HG03432 (cell line): ENCODE measurements around the gene SRCIN1.

Experiments
- ATAC-seq: cut with Tn5 transposase; IDR thresholded peaks from one replicate; pipeline ENCODE4 v1.9.1; 2021; ENCODE audit warnings: mild to moderate bottlenecking, moderate library complexity; ENCODE audit not compliant: unreplicated experiment

Gene SRCIN1

DNA sequence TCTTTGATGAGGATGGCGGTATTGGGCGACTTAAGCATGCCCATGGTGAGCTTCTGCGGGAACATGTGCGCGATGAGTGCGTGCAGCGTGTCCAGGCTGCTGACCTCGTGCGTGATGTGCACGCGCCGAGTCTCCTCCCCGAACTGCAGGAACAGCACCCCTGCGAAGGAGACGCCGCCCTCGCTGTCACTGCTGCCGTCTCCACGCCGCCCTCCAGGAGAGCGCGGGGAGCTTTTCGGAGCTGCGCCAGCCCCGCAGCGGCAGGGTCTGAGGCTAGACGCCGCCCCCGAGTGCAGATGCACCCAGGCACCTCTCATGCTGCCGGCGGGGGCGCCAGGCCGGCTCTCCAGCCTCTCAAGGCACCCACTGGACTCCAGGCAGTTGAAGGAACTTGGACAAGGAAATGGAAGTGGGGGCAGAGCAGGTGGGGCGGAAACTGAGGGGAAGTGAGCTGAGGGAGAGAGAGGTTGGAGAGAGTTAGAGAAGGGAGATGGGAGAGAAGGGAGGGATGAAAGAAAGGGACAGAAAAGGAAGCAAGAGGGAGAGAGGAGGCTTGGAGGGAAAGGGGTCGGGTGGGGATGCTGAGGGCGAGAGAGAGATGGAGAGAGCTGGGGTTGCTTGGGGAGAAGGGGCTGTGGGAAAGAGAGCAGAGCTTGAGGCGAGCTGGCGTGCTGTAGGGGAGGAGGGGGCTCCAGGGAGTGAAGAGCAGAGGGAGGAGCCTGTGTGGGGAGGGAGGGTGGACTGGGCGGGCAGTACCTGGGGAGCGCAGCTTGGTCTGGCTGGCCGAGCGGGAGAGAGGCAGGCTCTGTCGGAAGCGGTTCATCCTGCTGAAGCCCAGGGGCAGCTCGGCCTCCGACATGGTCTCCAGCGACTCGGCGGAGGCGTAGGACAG is 42.1 kb downstream of the SRCIN1 start:
- ATAC-seq: no peak

DNA sequence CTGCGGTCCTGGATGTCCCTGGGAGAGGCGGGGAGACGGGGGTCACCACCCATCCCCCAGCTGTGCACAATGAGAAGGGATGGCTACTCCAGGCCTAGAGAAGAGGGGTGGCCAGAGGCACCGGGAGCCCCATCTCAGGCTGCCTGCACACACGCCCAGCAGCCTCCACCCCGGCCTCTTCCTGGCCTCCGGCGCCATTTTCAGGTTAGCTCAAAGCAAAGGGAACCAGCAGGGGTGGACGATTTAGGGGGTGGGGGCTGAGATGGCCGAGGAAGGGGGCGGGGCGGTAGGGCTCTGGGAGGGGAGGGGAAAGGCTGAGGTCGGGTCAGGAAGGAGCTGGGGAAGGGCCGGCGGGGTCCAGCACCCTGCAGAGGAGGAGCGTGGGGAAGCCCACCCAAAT is 42.8 kb downstream of the SRCIN1 start:
- ATAC-seq: no peak

DNA sequence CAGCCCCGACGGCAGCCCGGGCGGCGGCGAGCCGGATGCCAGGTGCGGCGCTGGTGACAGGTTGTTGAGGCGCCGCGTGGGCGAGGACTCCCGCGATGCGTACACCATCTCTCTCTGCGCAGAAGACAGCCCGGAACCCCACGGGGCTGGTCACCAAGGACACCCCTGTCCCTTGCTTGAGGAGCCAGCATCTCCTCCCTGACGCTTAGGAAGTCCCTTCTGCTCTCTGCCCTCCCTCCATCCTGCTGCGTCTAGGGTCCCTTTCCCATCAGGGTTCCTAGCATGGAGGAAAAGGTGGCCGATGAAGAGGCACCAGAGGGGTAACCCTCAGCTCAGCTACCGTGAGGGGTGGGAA is 43.6 kb downstream of the SRCIN1 start:
- no peak for ATAC-seq

DNA sequence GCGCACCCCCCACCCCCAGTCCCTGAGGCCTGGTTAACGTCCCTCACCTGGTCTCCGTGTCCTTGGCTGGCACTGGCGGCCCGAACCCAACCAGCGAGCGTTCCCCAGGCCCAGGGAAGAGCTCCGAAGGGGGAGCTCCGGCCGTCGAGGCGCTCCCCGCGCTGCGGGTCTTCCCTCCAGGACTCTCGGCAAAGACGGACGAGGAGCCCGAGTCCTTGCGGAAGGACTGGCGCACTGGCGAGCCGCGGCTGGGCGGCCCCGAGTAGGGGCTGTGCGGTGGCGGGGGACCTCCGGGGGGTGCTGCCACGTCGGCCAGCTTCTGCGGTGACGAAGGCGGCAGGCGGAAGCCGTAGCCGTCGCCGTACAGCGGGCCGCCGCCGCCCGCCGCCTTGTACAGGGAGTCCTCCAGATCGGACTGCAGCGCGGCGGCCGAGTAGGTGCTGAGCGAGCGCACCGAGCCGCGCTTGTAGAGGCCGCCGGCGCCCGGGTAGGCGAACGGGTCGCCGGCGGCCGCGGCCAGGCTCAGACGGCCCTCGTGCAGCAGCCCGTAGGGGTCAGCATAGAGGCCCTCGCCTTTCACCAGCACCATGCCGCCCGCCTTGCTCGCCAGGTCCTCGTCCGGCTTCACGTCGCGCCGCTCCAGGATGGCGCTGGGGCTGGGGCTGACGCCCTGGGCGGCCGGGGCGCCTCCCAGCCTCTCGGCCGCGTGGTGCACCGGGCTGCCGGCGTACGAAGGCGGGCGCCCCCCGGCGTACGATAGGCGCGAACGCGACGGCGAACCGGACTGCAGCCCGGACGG is 44.1 kb downstream of the SRCIN1 start:
- ATAC-seq: no peak

- no peak for ATAC-seq
Measured at GRCh38 chr17:38560503-38561318, 45.0 kb downstream of the SRCIN1 start.

DNA sequence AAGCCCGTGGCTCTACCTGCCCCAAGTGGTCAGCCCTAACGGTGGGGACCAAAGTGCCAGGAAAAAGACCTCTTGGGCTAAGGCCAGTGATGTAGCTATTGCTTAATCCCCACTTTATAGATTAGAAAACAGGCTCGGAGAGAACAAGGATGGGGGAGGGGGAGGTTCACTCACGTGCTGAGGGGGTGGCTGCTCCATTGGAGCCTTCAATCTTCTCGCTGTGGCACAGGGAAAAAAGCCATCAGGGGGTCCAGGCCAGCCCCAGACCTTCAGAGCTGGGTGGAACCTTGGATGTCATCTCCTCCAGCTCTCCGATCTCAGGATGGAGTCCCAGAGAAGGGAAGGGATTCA is 45.9 kb downstream of the SRCIN1 start:
- no peak for ATAC-seq

- peak; percentile 70 for ATAC-seq
Measured at GRCh38 chr17:38559051-38559879, 46.5 kb downstream of the SRCIN1 start.

GRCh38 chr17:38558728-38559050 is 47.1 kb downstream of the SRCIN1 start:
- ATAC-seq: peak; percentile 10

DNA sequence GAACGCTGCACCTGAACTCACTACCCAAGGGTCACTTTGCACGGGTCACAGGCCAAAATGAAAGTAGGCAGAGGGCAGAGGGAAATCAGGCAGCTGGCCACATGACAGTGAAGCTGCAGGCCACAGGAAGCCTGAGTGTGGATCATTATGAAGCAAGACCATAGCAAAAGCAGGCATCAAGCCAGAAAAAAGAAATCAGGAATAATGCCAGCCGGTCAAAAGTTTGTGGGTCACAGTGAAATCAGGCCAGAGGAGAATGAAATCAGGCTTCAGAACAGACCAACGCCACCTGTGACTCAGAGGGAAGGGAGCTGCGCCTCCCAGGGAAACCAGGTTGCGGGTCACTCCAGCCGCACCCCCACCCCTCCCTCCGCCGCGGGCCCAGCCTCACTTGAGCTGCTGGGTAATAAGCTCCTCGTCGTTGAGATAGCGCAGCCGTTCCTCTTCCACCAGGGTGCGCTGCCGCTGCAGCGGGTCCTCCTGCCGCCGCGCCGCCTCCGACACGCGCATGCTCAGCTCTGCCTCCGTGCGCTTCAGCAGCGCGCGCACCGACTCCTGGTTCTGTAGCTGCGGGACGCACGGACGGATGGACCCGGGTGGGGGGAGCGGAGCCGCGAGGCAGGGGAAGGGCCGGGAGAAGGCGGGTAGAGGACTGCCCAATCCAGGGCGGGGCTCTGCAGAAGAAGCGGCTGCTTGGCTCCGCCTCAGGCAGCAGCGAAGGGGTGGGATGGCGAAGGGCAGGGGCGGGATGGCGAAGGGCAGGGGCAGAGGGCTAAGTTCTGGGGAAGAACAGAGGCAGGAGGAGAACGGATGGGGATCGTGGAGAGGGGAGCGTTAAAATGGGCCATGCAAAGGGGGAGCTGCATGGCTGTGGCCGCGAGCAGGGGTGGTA is 47.7 kb downstream of the SRCIN1 start:
- ATAC-seq: peak; percentile 70

DNA sequence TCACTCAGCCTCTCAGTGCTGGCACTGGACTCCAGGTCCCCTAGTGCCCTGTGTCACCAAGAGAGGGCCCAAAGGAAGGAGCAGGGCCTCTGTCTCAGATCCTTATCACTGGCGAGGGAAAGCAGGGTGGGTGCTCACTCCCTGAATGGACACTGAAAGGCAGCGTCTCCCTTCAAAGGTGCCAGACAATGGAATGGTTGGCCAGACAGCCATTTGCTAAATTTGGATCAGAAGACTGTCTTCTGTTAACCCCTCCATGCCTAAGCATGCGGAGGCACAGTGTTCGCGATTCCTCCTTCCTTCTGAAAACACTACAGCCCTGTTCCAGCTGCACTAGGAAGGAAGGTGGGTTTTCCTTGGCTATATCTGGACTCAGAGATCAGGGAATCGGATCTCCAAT is 48.4 kb downstream of the SRCIN1 start:
- ATAC-seq: no peak

- no peak for ATAC-seq
Measured at GRCh38 chr17:38556239-38556638, 49.5 kb downstream of the SRCIN1 start.

- no peak for ATAC-seq
Measured at GRCh38 chr17:38554430-38555350, 51.1 kb downstream of the SRCIN1 start.

- no peak for ATAC-seq
Measured at GRCh38 chr17:38552343-38552742, 53.4 kb downstream of the SRCIN1 start.

DNA sequence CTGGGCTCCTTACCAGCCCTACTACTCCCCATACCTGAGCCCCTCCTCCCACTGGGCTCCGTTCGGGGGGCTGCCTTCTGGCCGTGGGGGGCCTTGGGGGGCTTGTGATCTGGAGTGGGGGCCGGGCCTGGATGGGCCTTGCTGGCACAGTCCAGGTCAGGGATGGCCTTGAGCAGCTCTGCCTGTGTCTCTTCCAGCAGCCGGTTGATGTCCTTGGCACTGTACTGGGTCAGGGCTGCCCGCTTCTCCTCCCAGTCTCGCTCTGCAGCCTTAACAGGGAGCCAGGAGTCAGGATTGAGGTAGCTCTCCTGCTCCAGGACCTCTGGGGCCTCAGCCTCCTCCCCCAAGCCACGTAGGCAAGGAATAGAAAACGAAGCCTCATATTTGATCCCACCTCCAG is 54.6 kb downstream of the SRCIN1 start:
- no peak for ATAC-seq

DNA sequence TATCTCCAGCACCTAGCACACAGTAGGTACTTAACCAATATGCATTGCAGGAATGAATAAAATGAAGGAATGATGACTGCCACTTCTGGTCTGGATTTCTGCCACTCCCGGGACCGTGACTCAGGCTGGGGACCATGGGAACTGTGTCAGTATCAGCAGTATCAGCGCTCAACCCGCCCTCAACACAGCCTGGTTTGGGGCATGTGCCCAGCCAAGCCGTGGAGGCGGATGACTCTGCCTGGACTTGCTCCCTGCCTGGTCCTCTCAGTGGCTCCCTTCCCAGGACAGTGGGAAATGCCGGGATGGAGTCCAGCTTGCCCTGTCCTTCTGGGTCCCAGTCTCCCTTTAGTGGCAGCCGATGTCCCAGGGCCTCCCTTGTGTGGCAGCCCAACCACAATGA is 55.1 kb downstream of the SRCIN1 start:
- ATAC-seq: no peak

- no peak for ATAC-seq
Measured at GRCh38 chr17:38549285-38549684, 56.5 kb downstream of the SRCIN1 start.

- no peak for ATAC-seq
Measured at GRCh38 chr17:38547444-38547843, 58.3 kb downstream of the SRCIN1 start.

DNA sequence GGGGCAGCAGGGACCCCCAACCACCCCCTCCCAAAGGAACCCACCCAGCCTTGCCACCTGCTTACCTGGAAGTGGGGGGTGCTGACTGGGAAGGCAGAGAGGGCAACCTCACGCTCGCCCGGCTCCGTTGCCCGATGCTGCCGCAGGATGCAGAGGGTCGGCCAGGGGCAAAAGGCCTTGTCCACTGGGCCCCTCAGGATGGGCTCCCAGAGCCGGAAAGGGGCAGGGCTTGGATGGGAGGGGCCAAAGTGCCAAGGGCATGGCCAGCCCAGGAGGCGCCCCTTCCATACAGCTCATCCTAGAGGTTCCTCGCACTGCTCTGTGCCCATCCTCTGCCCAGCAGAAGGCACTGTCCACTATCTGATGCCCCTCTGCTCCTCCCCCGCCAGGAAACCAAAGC is 59.4 kb downstream of the SRCIN1 start:
- ATAC-seq: no peak
